SU-DHL-6 (cell line): Measurements from ENCODE around the gene TBX2.

Experiments used
- H2AFZ ChIP-seq: fragments of 200-600 bp; sonication (generic); 2 replicates; pipeline ENCODE4 v1.6.1; 2014; ENCODE audit warnings: low read depth, mild to moderate bottlenecking, moderate library complexity, mixed read lengths, antibody characterized with exemption, low read length; ENCODE audit not compliant: severe bottlenecking
- H3F3A ChIP-seq: fragments of 200-600 bp; shearing (Covaris generic); 2 replicates; pipeline ENCODE4 v1.6.0; 2016; ENCODE audit warnings: antibody characterized with exemption, mild to moderate bottlenecking; ENCODE audit not compliant: insufficient read depth
- H3K27ac ChIP-seq: fragments of 200-600 bp; sonication (generic); 2 replicates; pipeline ENCODE4 v1.5.1; 2016; ENCODE audit warnings: low read depth, mild to moderate bottlenecking, low read length, moderate library complexity, mixed read lengths
- H3K27me3 ChIP-seq: fragments of 200-600 bp; sonication (generic), shearing (Covaris generic); 2 replicates; pipeline ENCODE4 v1.6.0; 2014; ENCODE audit warnings: mild to moderate bottlenecking, low read length
- H3K36me3 ChIP-seq: fragments of 200-600 bp; sonication (generic); 2 replicates; pipeline ENCODE4 v1.6.1; 2014; ENCODE audit warnings: mild to moderate bottlenecking, low read length, mixed read lengths
- H3K4me2 ChIP-seq: fragments of 300-600, 200-600 bp; shearing (Covaris generic), sonication (generic); 2 replicates; pipeline ENCODE4 v1.6.0; 2014; ENCODE audit warnings: low read length, low read depth, mild to moderate bottlenecking; ENCODE audit not compliant: poor library complexity, severe bottlenecking
- H3K4me3 ChIP-seq: fragments of 200-600 bp; sonication (generic); 2 replicates; pipeline ENCODE4 v1.5.1; 2014; ENCODE audit warnings: antibody characterized with exemption, low read length, mild to moderate bottlenecking, mixed read lengths; ENCODE audit not compliant: insufficient read depth, poor library complexity, severe bottlenecking
- H3K79me2 ChIP-seq: fragments of 200-600 bp; sonication (generic); 2 replicates; pipeline ENCODE4 v1.6.1; 2014; ENCODE audit warnings: mild to moderate bottlenecking, low read length, moderate library complexity; ENCODE audit not compliant: insufficient read depth
- H3K9ac ChIP-seq: fragments of 200-600 bp; sonication (generic); 2 replicates; pipeline ENCODE4 v1.7.0; 2014; ENCODE audit warnings: mild to moderate bottlenecking, low read length
- H3K9me2 ChIP-seq: fragments of 200-600 bp; sonication (generic); replicated peaks from 2 replicates; pipeline ENCODE4 v1.6.1; 2014; ENCODE audit warnings: low read length; ENCODE audit not compliant: insufficient read depth
- H3K9me3 ChIP-seq: fragments of 200-600 bp; sonication (generic); 2 replicates; pipeline ENCODE4 v1.6.1; 2014; ENCODE audit warnings: low read length, mixed read lengths; ENCODE audit not compliant: insufficient read depth
- H4K20me1 ChIP-seq: fragments of 200-600 bp; sonication (generic); 2 replicates; pipeline ENCODE4 v1.6.1; 2014; ENCODE audit warnings: low read depth, mild to moderate bottlenecking, antibody characterized with exemption, low read length, moderate library complexity, mixed read lengths
- EZH2phosphoT487 ChIP-seq: fragments of 200-600 bp; sonication (generic), shearing (Covaris generic); conservative IDR thresholded peaks from 2 replicates; pipeline ENCODE4 v1.6.1; 2018; ENCODE audit warnings: mild to moderate bottlenecking, antibody characterized with exemption, low read length, moderate library complexity, mixed read lengths
- TF ChIP-seq, protein P1 (sequence below): fragments of 200-600 bp; sonication (generic); IDR thresholded peaks from one replicate; pipeline ENCODE4 v1.5.1; 2017; ENCODE audit warnings: antibody characterized with exemption, mild to moderate bottlenecking, low read length, moderate library complexity; ENCODE audit not compliant: insufficient read depth, poor library complexity, severe bottlenecking

TBX2 gene

DNA sequence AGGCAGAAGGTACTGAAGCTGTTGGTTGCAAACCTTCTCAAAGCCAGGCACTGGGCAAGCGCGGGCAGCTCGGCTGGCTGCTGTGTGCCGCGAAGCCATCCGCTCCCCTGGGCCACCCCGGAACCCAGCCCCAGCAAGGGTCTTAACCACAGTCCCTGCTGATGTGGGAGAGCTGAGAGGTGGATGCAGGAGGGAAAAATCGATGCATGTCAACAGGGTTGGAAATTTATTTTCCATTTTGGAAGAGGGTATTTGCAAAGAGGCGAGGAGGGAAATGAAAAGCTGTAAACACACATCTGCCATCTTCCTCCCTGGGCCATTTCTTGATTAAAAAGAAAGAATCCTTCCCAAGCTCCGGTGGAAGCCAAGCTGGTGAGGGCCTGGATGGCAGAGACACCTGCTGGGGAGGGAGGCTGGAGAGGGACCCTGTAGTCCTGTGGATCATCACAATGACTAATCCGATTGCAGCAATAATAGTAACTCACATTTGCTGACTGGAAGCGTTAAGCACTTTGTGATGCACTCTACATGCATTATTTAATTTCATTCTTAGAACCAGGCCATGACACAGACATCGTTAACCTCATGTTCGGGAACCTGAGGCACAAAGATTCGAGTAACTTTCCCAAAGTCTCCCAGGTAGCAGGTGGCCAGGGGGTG is 13.9 kb upstream of the TBX2 start:
- Histone ChIP-seq H3K79me2 (no peaks in the 10 kb centered on the region), H2AFZ (no peak overlapping the region), H3K4me2 (no peak overlapping the region), H3K4me3 (no peak overlapping the region), H3K9ac (no peak overlapping the region), H3K27me3 (no peaks in the 10 kb centered on the region), H4K20me1 (no peaks in the 10 kb centered on the region), H3F3A (no peaks in the 10 kb centered on the region), H3K9me3 (no peaks in the 10 kb centered on the region), H3K36me3 (no peaks in the 10 kb centered on the region), H3K27ac (no peak overlapping the region), H3K9me2 (no peaks in the 10 kb centered on the region)
- no peak for TF ChIP-seq EZH2phosphoT487
- TF ChIP-seq, protein P1, sequence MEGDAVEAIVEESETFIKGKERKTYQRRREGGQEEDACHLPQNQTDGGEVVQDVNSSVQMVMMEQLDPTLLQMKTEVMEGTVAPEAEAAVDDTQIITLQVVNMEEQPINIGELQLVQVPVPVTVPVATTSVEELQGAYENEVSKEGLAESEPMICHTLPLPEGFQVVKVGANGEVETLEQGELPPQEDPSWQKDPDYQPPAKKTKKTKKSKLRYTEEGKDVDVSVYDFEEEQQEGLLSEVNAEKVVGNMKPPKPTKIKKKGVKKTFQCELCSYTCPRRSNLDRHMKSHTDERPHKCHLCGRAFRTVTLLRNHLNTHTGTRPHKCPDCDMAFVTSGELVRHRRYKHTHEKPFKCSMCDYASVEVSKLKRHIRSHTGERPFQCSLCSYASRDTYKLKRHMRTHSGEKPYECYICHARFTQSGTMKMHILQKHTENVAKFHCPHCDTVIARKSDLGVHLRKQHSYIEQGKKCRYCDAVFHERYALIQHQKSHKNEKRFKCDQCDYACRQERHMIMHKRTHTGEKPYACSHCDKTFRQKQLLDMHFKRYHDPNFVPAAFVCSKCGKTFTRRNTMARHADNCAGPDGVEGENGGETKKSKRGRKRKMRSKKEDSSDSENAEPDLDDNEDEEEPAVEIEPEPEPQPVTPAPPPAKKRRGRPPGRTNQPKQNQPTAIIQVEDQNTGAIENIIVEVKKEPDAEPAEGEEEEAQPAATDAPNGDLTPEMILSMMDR, result no peak

DNA sequence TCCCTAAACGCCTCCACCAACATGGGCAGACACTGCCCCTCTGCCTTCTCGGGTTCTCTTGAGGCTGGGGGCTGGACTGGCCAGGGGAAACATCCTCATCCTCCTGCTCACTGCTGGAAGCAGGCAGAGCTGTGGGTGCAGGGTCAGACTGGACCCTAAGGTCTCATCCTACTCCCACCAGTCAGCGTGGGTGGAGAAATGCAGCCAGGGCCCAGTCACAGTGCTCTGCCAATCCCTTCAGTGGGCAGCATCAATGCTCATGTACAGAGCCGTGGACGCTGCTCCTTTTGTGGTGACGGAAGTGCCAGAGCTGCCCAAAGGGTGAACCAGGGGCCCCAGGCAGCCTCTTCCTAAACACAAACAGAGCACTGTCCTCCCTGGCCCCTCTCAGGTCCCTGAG is 13.4 kb upstream of the TBX2 start:
- H3K4me2 ChIP-seq, result no peak overlapping the region
- no peaks in the 10 kb centered on the region for H3K9me3 ChIP-seq
- H3K36me3 ChIP-seq, result no peaks in the 10 kb centered on the region
- no peaks in the 10 kb centered on the region for H3F3A ChIP-seq
- H3K4me3 ChIP-seq, result no peak overlapping the region
- TF ChIP-seq, protein P1, result no peak
- TF ChIP-seq EZH2phosphoT487, result no peak
- no peaks in the 10 kb centered on the region for H4K20me1 ChIP-seq
- H3K9me2 ChIP-seq, result no peaks in the 10 kb centered on the region
- no peaks in the 10 kb centered on the region for H3K79me2 ChIP-seq
- no peaks in the 10 kb centered on the region for H3K27me3 ChIP-seq
- H2AFZ ChIP-seq, result no peak overlapping the region
- H3K27ac ChIP-seq, result no peak overlapping the region
- H3K9ac ChIP-seq, result no peak overlapping the region

DNA sequence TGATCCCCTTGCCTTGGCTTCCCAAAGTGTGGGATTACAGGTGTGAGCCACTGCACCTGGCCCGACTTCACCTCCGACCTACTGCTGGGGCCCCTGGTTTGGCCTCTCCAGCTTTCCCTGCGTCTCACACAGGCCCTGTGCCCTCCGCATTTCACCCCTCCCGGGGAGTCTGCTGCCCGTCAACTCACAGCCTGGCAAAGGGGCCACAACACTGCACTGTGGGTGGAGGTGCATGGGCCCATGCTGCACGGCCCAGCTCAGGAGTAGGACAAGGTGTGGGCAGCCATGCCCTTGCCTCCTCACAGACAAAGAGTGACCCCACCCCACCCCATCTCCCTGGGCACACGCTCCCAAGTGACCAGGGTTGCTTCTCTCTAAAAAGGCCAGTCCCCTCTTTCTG is 12.6 kb upstream of the TBX2 start:
- Histone ChIP-seq H3K4me2 (no peak overlapping the region), H3K27me3 (no peaks in the 10 kb centered on the region), H3K36me3 (no peaks in the 10 kb centered on the region), H3K27ac (no peak overlapping the region), H3K9ac (no peak overlapping the region), H3K9me2 (no peaks in the 10 kb centered on the region), H4K20me1 (no peaks in the 10 kb centered on the region), H2AFZ (no peak overlapping the region), H3K79me2 (no peaks in the 10 kb centered on the region), H3K9me3 (no peaks in the 10 kb centered on the region), H3K4me3 (no peak overlapping the region), H3F3A (no peaks in the 10 kb centered on the region)
- TF ChIP-seq EZH2phosphoT487, result no peak
- TF ChIP-seq, protein P1, result no peak
